Measurements from ENCODE around the gene SERPINE1.

The SERPINE1 gene

GRCh38 chr7:101172005-101172853, 45.3 kb downstream of the SERPINE1 start:
- DNase-seq = no peak

GRCh38 chr7:101172854-101173751, 46.2 kb downstream of the SERPINE1 start:
- DNase-seq = peak; percentile 87

GRCh38 chr7:101173752-101174244, 46.9 kb downstream of the SERPINE1 start:
- peak; percentile 66 for DNase-seq

GRCh38 chr7:101174322-101174854, 47.5 kb downstream of the SERPINE1 start:
- no peak for DNase-seq

- DNase-seq = no peak
These were observed 48.8 kb downstream of the SERPINE1 start for GRCh38 chr7:101175664-101176063.

- DNase-seq = no peak
These were observed 50.7 kb downstream of the SERPINE1 start for GRCh38 chr7:101177644-101178043.

- no peak for DNase-seq
These were observed 52.2 kb downstream of the SERPINE1 start for GRCh38 chr7:101179117-101179516.

- DNase-seq = no peak
These were observed 52.8 kb downstream of the SERPINE1 start for GRCh38 chr7:101179713-101180112.

GRCh38 chr7:101180130-101180755, 53.3 kb downstream of the SERPINE1 start, which contains the start of gene NAT16:
Gene NAT16 (minus strand): TSS chr7:101180293. CDS start chr7:101174807, 5,486 bp downstream.
- no peak for DNase-seq

- peak; percentile 73 for DNase-seq
These were observed 58.4 kb downstream of the SERPINE1 start for GRCh38 chr7:101185258-101185839.

- no peak for DNase-seq
These were observed 59.3 kb downstream of the SERPINE1 start for GRCh38 chr7:101186194-101186593.

GRCh38 chr7:101186844-101187428, 60.0 kb downstream of the SERPINE1 start:
- DNase-seq = no peak

All from EL (cell line).